Activated CD8-positive, alpha-beta memory T cell treated with anti-CD3 and anti-CD28 coated beads for 36 hours (primary cell): ENCODE results near the gene CMTM5. TPM values are rescaled to one million over a fixed set of nuclear protein-coding genes. Genes with fewer than 3 reads are reported as not detected.
"Not testable (repeated sequence)": the region's sequence is repeated elsewhere in the genome, so short reads cannot be mapped to it uniquely, and the experiment has no call there.

Experiments used
- CTCF ChIA-PET: fragments of 350-600 bp; sonication (Branson Sonifier 250); formaldehyde crosslinking; loops from one replicate; lab custom pipeline; 2021; ENCODE audit warnings: antibody characterized with exemption; lab: Charles Lee
- POLR2A ChIA-PET: fragments of 350-600 bp; sonication (Branson Sonifier 250); formaldehyde crosslinking; loops from one replicate; lab custom pipeline; 2021; ENCODE audit warnings: antibody characterized with exemption; lab: Charles Lee
- total RNA-seq, 2 experiments: library from RNA; stranded (reverse); gene quantifications; one replicate each; pipeline ENCODE4 v1.2.3, GENCODE V29; 2021

CMTM5 gene
- total RNA-seq, 2 experiments from 2014 or later = not detected

GRCh38 chr14:23425798-23426197 lies 49.0 kb downstream of the CMTM5 start:
- POLR2A ChIA-PET = interaction anchor here (0.6 kb wide), 1 partner anchor 472 kb away, joined by 3 read pairs; no protein-coding TSS in a partner anchor
- CTCF ChIA-PET = not testable (repeated sequence)

- CTCF ChIA-PET = no interaction called here
- POLR2A ChIA-PET = no interaction called here
Observed at GRCh38 chr14:23428686-23429495, 52.0 kb downstream of the CMTM5 start.

Other genes with a start within 250 kb of the CMTM5 start
- gene SLC7A8, start 193.4 kb upstream of the CMTM5 start, total RNA-seq = under 1 TPM; 0.40 to 0.86 TPM
- not detected for gene RNF212B, start 139.1 kb upstream of the CMTM5 start, total RNA-seq
- gene HOMEZ, start 90.9 kb upstream of the CMTM5 start, total RNA-seq = 10 to 100 TPM; 13.7 to 15.6 TPM
- gene PPP1R3E, start 74.2 kb upstream of the CMTM5 start, total RNA-seq = 10 to 100 TPM; 16.2 to 18.8 TPM
- gene BCL2L2, start 70.2 kb upstream of the CMTM5 start, total RNA-seq = under 1 TPM; 0.69 to 0.99 TPM
- gene PABPN1, start 55.6 kb upstream of the CMTM5 start, total RNA-seq = 100 to 1,000 TPM; 294 to 299 TPM
- 1 to 10 TPM; 2.0 to 2.1 TPM for gene SLC22A17, start 24.2 kb upstream of the CMTM5 start, total RNA-seq
- not detected for gene EFS, start 11.9 kb upstream of the CMTM5 start, total RNA-seq
- not detected for gene IL25, start 4.2 kb upstream of the CMTM5 start, total RNA-seq
- not detected for gene MYH6, start 31.2 kb downstream of the CMTM5 start, total RNA-seq
- not detected for gene MYH7, start 58.6 kb downstream of the CMTM5 start, total RNA-seq
- gene NGDN, start 92.7 kb downstream of the CMTM5 start, total RNA-seq = 10 to 100 TPM; 71.0 to 74.1 TPM
- gene ZFHX2, start 174.7 kb downstream of the CMTM5 start, total RNA-seq = 1 to 10 TPM in 1 of 2 experiments, under 1 TPM in 1; 0.97 to 1.3 TPM
- gene THTPA, start 179.2 kb downstream of the CMTM5 start, total RNA-seq = 10 to 100 TPM; 11.3 to 13.1 TPM
- 100 to 1,000 TPM; 135 to 136 TPM for gene AP1G2, start 190.7 kb downstream of the CMTM5 start, total RNA-seq
- gene JPH4, start 201.7 kb downstream of the CMTM5 start, total RNA-seq = under 1 TPM; 0.52 to 0.65 TPM